ENCODE data around the gene SP3.

SP3 gene

GRCh38 chr2:173965372-173966025 is at the start of gene SP3:
SP3 (minus strand) TSS chr2:173965373; CDS start chr2:173965171, 202 bp downstream.
- DNase-seq: peak; percentile 97

- DNase-seq: no peak
Measured at GRCh38 chr2:174014699-174015070, 49.5 kb upstream of the SP3 start.

DNA sequence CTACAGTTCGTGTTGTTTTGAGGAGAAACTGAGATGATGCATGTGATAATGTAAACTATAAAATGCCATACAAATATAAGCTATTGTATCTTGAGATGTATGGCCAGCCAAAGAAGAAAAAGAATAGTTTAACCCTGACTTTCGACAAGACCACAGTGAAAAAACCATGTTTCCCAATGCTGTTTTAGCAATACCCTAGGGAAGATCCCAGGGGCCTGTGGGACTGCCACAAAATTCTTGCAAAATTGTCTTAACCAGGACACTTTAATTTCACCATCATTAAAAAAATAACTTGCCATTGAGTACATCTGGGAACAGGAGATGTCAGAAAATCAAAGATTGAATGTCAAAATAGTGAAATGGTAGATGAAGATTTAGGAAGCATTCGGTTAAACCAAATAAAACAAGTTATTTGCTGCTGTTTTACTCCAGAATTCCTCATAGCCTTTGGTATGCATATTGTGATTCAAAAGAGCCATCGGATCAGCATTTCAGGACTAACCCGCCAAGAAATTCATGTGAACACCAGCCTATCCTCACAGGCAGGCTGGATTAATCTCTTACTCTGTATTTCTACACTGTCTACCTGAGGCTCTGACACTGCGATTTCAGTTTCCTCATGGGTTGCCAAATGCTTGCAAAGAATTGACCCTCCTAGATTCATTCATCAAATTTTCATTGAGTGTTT is 49.0 kb upstream of the SP3 start:
- no peak for DNase-seq

- no peak for DNase-seq
Measured at GRCh38 chr2:174013315-174013751, 48.2 kb upstream of the SP3 start.

DNA sequence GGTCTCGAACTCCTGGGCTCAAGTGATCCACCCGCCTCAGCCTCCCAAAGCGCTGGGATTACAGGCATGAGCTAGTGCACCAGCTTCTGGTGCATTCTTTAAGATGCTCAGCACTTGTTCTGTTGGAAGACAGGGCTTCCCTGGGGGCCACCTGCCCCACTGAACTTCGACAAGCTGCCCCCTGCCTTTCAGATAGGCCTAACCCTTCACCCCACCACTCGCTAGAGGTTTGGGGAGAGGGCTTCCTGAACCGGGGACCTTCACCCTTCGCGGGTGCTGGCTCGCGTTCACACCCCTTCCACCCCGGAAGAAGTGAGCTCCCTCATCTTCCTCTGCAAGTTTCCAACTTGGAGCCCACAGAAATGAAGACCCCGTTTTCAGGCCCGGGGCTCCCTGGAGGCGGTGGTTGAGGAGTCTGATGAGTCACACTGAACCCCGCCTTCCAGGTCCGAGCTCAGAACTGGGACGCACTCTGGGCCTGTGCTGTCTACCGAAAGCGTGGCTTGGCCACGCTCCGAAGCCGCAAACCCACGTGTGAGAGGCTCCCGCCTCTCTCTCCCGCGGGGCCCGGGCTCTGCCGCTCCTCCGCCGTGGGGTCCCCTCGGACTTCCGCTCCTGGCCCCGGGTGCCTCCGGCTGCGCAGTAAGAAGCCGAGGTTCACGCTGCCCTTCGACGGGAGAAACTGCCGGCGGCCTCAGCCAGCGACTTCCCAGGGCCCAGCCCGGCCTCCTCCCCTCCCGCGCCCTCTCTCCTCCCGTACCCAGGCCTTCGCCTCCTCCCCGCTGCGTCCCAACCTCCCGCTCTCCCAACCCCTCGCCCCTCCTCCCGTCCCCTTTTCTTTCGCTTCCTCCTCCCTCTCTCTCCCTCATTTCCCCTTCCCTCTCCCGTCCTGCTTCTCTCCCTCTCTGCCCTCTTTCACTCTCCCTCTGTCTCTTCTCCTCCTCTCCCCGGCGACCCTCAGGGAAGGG is 47.5 kb upstream of the SP3 start:
- DNase-seq: peak; percentile 47

DNA sequence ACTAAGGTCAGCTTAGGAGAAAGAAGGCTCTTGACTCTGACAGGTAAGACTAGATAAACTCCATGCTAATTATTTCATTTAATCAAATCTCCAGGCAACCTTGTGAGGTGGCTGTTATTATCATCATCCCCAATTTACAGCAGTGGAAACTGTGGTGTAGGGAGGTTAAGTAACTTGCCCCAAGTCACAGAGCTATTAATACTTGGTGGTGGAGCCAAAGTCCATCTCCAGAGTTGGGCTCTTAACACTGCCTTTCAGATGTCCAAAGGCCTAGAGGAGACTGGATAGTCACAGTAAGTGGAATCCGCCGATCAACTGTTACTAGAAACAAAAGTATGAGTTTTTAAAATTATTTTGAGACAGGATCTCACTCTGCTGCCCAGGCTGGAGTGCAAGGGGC is 46.6 kb upstream of the SP3 start:
- DNase-seq: no peak

- no peak for DNase-seq
Measured at GRCh38 chr2:174011173-174011572, 46.0 kb upstream of the SP3 start.

DNA sequence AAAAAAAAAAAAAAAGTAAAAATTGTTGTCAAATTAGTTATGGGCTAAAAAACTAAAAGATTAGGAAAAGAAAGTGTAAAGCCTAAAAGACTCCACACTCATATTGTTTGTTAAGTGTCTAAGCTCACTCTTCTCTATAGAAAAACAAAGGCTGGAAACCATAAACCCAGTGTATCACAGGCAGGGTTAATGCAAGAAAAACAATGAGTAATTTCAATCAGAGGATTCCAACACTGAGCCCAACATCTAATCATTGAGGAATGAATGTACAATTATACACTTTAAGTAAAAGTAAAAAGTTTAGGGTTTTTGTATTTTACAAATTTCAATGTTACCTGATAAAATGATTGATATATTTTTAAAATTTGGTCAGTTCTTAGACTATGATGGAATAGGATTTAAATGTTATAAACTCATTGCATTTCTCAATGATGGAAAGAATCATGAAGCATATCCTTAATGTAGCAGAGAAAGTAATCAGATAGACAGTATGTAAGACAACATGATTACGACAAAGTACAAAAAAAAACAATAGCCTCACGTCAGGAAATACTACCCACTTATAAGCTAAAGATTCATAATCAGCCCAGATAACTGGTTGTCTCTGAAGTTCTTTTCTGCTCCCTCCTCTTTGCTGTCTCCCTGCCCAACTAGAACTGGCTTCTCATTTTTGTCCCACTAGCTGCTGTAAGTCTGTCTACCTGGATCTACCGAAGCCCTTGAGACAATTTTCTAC is 44.5 kb upstream of the SP3 start:
- no peak for DNase-seq

DNA sequence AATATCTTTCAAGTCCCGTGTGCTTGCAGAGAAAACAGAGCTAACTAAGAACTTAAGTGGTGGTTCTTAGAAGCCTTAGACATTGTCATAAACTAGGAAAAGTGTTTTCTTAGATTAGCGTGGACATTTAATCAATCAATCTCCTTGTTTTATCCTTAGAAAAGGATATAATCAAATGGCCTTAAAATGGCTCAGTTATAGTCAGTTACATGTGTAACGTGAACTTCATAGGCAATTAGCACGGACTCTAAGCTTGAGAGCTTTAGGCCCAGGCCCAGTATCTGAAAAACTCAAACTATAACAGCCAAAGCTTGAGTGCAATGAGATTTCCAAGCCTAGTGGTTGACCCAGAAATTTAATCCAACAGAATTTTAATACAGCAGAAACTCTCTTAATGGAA is 43.5 kb upstream of the SP3 start:
- DNase-seq: no peak

- DNase-seq: no peak
Measured at GRCh38 chr2:174007010-174007409, 41.8 kb upstream of the SP3 start.

- no peak for DNase-seq
Measured at GRCh38 chr2:174005801-174006419, 40.7 kb upstream of the SP3 start.

DNA sequence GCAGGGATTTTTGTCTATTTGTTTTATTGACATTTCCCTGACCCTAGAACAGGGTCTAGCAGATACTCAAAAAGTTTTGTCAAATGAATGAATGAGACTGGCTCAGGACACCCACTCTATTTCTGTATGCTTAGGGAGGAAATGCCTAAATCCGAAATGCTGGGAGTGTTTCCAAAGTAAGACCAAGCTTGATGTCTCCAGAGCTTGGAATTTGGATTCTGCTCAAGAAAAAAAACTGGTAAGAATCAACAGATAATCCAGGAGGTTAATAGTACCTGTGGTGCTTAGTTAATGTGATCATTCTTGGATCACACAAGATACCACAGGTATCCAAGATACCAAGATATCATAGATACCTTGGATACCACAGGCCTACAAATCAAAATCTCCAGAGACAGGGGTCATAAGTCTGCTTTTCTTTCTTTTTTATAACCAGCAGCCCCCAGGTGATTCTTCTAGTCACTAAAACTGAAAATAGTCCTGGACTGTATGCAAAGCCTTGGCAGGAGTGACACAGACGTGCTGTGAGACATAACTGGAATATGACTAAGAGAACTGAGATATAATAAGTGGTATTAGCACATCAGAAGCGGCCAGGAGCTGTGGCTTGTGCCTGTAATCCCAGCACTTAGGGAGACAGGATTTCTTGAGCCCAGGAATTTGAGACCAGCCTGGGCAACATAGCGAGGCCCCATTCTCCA is 39.9 kb upstream of the SP3 start:
- DNase-seq: peak; percentile 49

DNA sequence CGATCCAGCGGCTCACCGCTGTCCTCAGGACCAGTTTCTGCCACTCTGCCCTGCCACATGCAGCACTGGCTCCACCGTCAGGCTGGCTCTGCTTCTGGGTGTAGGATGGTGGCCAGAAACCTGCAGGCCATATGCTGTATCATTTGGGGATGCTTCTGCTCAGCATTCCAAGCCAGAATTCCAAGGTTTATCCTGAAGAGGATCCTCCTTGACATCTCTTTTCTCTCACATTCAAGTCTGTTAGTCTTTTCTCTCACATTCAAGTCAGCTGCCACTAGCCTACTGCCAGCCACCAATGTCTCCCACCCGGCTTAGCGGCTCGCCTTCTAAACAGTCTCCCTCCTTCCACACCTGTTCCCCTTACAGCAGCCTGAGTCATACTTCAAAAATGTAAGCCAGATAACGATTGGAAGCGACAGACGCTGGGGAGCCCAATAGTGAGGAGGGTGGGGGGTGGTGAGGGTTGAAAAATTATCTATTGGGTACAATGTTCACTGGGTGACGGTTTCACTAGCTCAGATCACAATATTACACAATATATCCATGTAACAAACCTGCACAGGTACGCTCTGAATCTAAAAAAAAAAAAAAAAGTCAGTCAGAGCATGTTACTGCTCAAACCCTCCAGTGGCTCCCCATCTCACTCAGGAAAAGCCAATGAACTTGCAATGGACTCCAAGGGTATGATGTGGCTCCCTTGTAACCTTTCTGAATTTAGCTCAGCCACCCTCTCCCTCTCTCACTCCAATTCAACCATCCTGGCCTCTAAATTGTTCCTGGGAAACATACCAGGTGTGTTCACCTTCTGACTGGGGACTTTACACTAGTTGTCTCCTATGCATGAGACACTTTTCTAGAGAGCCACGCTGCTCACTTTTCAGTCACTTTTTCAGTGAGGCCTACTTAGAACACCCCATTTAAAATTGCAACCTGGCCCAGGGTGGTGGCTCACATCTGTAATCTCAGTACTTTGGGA is 38.8 kb upstream of the SP3 start:
- DNase-seq: no peak

DNA sequence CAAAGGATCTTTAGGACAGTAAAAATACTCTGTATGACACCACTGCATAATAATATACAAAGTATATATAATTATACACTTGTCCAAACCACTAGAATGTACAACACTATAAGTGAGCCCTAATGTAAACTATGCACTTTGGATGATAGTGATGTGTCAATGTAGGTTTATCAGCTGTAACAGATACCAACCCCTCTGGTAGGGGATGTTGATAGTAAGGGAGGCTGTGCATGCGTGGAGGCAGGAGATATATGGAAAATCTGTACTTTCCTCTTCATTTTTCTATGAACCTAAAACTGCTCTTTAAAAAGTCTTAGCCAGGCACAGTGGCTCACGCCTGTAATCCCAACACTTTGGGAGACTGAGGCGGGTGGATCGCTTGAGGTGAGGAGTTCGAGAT is 37.5 kb upstream of the SP3 start:
- no peak for DNase-seq

DNA sequence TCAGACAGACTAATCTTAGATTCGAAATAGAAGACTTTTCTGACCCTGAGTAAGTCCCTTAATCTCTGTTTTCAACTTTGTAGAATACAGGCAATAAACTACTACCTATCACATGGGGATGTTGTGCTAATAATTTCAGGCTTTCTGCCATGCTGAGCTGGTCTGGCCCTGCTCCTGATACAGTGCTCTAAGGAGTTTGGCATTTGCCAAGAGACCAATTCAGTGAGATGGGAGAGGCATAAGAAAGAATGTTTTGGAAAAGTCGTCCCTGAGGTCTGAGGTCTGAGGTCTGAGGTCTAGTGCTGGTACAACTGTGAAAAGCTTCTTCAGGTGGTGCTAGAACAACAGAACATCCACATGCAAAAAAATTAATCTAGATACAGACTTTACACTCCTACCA is 35.9 kb upstream of the SP3 start:
- DNase-seq: no peak

GRCh38 chr2:173999724-174000123 is 34.6 kb upstream of the SP3 start:
- no peak for DNase-seq

DNA sequence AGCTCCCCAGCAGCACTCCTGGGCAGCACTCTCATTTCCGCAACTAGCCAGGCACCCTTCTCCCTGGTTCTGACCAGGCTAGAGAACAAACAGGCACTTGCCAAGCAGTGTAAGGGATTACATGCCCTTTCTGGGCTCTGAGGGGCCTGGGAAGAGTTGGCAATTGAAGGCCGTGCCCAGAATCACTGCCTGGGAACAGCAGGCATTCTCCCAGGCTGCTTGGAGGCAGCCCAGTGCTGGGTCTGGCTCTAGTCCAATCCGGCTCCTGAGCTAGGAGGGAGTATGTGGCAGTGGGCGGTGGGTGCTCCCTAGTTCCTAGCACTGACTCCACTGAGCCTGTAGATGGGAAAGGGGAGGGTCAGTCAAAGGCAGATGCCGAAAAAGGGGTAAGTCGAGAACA is 34.1 kb upstream of the SP3 start:
- no peak for DNase-seq

DNA sequence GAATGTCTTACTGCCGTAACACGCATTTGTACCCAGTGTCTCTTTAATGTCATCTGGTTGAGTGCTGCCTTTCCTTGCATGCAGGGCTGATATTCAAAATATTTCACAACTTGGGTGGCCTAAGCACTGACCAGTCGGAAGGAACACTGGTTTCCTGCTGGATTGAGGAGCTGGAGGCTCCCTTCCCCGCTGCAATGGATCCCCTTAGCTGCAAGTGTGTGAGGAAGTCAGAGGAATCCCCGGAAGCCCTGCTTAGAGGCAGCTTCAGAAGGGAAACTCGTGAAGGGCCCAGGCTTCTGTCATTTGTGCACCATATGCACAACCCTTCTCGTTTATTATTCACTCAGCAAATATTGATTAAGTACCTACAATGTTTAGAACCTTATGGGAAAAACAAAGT is 33.2 kb upstream of the SP3 start:
- no peak for DNase-seq

- no peak for DNase-seq
Measured at GRCh38 chr2:173997753-173998152, 32.6 kb upstream of the SP3 start.

GRCh38 chr2:173997269-173997668 is 32.1 kb upstream of the SP3 start:
- no peak for DNase-seq

DNA sequence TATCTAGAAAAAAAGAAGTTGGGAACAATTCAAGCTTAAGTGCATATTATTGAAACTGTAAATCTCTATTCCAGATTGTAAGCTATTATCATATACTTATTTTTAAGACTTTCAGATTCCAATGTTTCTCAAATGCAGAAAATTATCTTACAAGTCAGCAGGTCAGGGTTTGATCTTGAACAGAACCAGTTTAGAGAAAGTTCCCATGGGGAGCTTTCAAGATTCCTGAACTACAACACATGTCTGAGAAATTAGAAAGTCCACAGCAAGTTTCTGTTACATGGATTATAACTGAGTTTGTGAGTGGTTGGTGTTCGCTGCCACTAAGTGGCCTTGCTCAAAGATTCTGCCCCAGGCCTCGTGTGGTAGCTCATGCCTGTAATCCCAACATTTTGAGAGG is 31.6 kb upstream of the SP3 start:
- no peak for DNase-seq
